K562 (cell line): ENCODE data around the gene TTC19. TPM values are rescaled to one million over a fixed set of nuclear protein-coding genes. Genes with fewer than 3 reads are reported as not detected.
A peak's percentile ranks its signal among the peaks of the same experiment; 100 is the strongest.

Experiments
- EP400 ChIP-seq: fragments of 450-650 bp; IDR thresholded peaks from 2 replicates; pipeline ENCODE4 v1.6.1; 2017; ENCODE audit warnings: antibody characterized with exemption, mild to moderate bottlenecking, moderate library complexity
- FIP1L1 ChIP-seq: fragments of 200-400 bp; formaldehyde crosslinking; IDR thresholded peaks from 2 replicates; pipeline ENCODE4 v1.6.1; 2018; ENCODE audit warnings: mild to moderate bottlenecking, low read depth, low read length; ENCODE audit not compliant: poor library complexity, severe bottlenecking
- FOXP4 ChIP-seq: sonication (generic); formaldehyde crosslinking; IDR thresholded peaks from 2 replicates; pipeline ENCODE4 v1.8.0; 2022; ENCODE audit warnings: mild to moderate bottlenecking, missing genetic modification reagents, borderline replicate concordance
- HDAC1 ChIP-seq, 2 experiments: fragments of 450-650 bp; IDR thresholded peaks; 2 replicates each; pipeline ENCODE4 v1.6.1; 2016 to 2017; ENCODE audit warnings: inconsistent platforms in 1 of 2, mild to moderate bottlenecking in 1 of 2, moderate library complexity in 1 of 2
- KDM4B ChIP-seq, 2 experiments: fragments of 450-650 bp in 1 of 2; sonication (generic) in 1 of 2; IDR thresholded peaks; 2 replicates each; pipeline ENCODE4 v1.6.1; 2016 to 2017; ENCODE audit warnings: borderline replicate concordance in 2 of 2, antibody characterized with exemption in 1 of 2, low read depth in 1 of 2, mild to moderate bottlenecking in 1 of 2
- KLF10 ChIP-seq: fragments of 250-450 bp; sonication (Bioruptor Pico); IDR thresholded peaks from 2 replicates; pipeline ENCODE4 v1.6.1; 2021; ENCODE audit warnings: matching md5 sums
- LARP7 ChIP-seq: fragments of 450-650 bp; IDR thresholded peaks from 2 replicates; pipeline ENCODE4 v1.6.1; 2016
- MAZ ChIP-seq, 2 experiments: fragments of 450-650 bp in 1 of 2; sonication (generic) in 1 of 2; formaldehyde crosslinking; IDR thresholded peaks in 1 of 2; conservative IDR thresholded peaks in 1 of 2; 2 replicates each; pipeline versions ENCODE4 v1.4.0 to v1.5.0; 2020; ENCODE audit warnings: mild to moderate bottlenecking in 1 of 2, missing genetic modification reagents in 1 of 2
- MNT ChIP-seq, 2 experiments: fragments of 450-650 bp; conservative IDR thresholded peaks; 2 replicates each; pipeline ENCODE4 v1.6.1; 2017; ENCODE audit warnings: mild to moderate bottlenecking in 2 of 2, moderate library complexity in 2 of 2
- MTA1 ChIP-seq: fragments of 450-650 bp; IDR thresholded peaks from 2 replicates; pipeline ENCODE4 v1.6.1; 2017; ENCODE audit warnings: borderline replicate concordance
- MTA3 ChIP-seq: fragments of 450-650 bp; formaldehyde crosslinking; IDR thresholded peaks from 2 replicates; pipeline ENCODE4 v1.6.1; 2017; ENCODE audit warnings: mild to moderate bottlenecking, borderline replicate concordance
- NR2C2 ChIP-seq, 2 experiments: fragments of 200-800 bp in 1 of 2; sonication (Bioruptor generic) in 1 of 2; sonication (generic) in 1 of 2; formaldehyde crosslinking in 1 of 2; IDR thresholded peaks; 2 replicates each; pipeline versions ENCODE4 v1.6.1 to v1.8.0; 2016 to 2022; ENCODE audit warnings: mild to moderate bottlenecking in 1 of 2, missing compliant biosample characterization in 1 of 2, missing genetic modification characterization in 1 of 2, missing genetic modification reagents in 1 of 2
- PHF20 ChIP-seq: fragments of 450-650 bp; IDR thresholded peaks from 2 replicates; pipeline ENCODE4 v1.6.1; 2018; ENCODE audit not compliant: partially characterized antibody
- RAD21 ChIP-seq, 2 experiments: fragments of 250-450 bp in 1 of 2; fragments of 450-650 bp in 1 of 2; sonication (Bioruptor Pico) in 1 of 2; formaldehyde crosslinking in 1 of 2; IDR thresholded peaks in 1 of 2; conservative IDR thresholded peaks in 1 of 2; 2 replicates each; pipeline versions ENCODE4 v1.4.0 to v1.8.0; 2020 to 2022; ENCODE audit warnings: mild to moderate bottlenecking in 2 of 2, moderate library complexity in 1 of 2
- RB1 ChIP-seq: fragments of 450-650 bp; IDR thresholded peaks from 2 replicates; pipeline ENCODE4 v1.6.1; 2017; ENCODE audit warnings: low read depth, mild to moderate bottlenecking
- SP1 ChIP-seq: sonication (generic); formaldehyde crosslinking; IDR thresholded peaks from 2 replicates; pipeline ENCODE4 v1.8.1; 2022; ENCODE audit warnings: mild to moderate bottlenecking, missing genetic modification reagents
- TAF7 ChIP-seq: fragments of 450-650 bp; IDR thresholded peaks from 2 replicates; pipeline ENCODE4 v1.6.1; 2016; ENCODE audit warnings: missing genetic modification characterization, missing compliant biosample characterization
- TEAD1 ChIP-seq, 2 experiments: fragments of 450-650 bp in 1 of 2; sonication (generic) in 1 of 2; formaldehyde crosslinking; IDR thresholded peaks; 2 replicates each; pipeline versions ENCODE4 v1.4.0 to v1.8.0; 2020 to 2022; ENCODE audit warnings: mild to moderate bottlenecking in 2 of 2, missing genetic modification reagents in 1 of 2
- UBTF ChIP-seq, 2 experiments: IDR thresholded peaks; 2 replicates each; pipeline ENCODE4 v1.6.1; 2012; ENCODE audit warnings: improper control_type of control experiment in 2 of 2, low read depth in 2 of 2, low read length in 2 of 2, borderline replicate concordance in 1 of 2
- ZNF707 ChIP-seq: fragments of 250-450 bp; sonication (Bioruptor Pico); conservative IDR thresholded peaks from 2 replicates; pipeline ENCODE4 v1.8.0; 2022; ENCODE audit warnings: inconsistent platforms, mild to moderate bottlenecking, moderate library complexity
- polyA plus RNA-seq, 8 experiments: library from polyadenylated mRNA; depleted of rRNA in 4 of 8; stranded (reverse) in 5 of 8; unstranded in 3 of 8; fragments of >200 nt; fragmentation: Nextera tagmentation in 2 of 8; fragmentation: Illumina TruSeq in 1 of 8; extraction: Ambion mirVana in 2 of 8; extraction: Trizol in 1 of 8; gene quantifications; 2 replicates each; pipeline versions ENCODE4 v1.2.1 to v1.2.3, GENCODE V29; 2011 to 2014; ENCODE audit warnings: inconsistent platforms in 1 of 8, missing spikeins in 1 of 8
- total RNA-seq, 7 experiments: library from RNA; depleted of rRNA in 6 of 7; stranded (reverse); fragments of >200 nt in 6 of 7; fragmentation: Illumina TruSeq in 2 of 7; extraction: Trizol in 2 of 7; gene quantifications; 2 replicates each; pipeline versions ENCODE4 v1.2.1 to v1.2.3, GENCODE V29; 2011 to 2021; ENCODE audit warnings: low replicate concordance in 1 of 7

Gene TTC19
- total and polyA plus RNA-seq, 9 of the 15 experiments (the other 6 are each of a cell fraction or from before 2014, with no cell fraction given) = 8.1 to 60.8 (median 25.3) TPM

GRCh38 chr17:15999141-15999973, at the start of gene TTC19, which contains the start of gene ZSWIM7 (continued):
- TF ChIP-seq TAF7 (tag) (0 out of 2 replicates have a peak, but pooled peaks have one; percentile 13), MTA1 (peak; percentile 65; the same call in 1 of the 2 replicates), FIP1L1 (peak; percentile 90), KDM4B (IDR thresholded peaks at IDR 0.05; ENCODE audit: borderline replicate concordance in 2 of 2, low read depth in 1 of 2) (peak in 1 of 2 experiments; percentile 60; a peak in 1 of 4 replicates), UBTF (IDR thresholded peaks at IDR 0.05; ENCODE audit: borderline replicate concordance in 1 of 2, low read depth in 2 of 2, low read length in 2 of 2) (peak in 1 of 2 experiments; percentile 87; a peak in 2 of 4 replicates), EP400 (peak; percentile 87), SP1 (CRISPR knock-in tag) (peak; percentile 82), LARP7 (no peak), RAD21 (CRISPR knock-in tag; conservative IDR thresholded peaks at IDR 0.05 in 1 of 2, IDR thresholded peaks at IDR 0.05 in 1 of 2) (no peak; a peak in 1 of 4 replicates), KLF10 (CRISPR knock-in tag) (no peak), ZNF707 (CRISPR knock-in tag) (no peak), MNT (conservative IDR thresholded peaks at IDR 0.05) (peak; percentile 83 to 94), RB1 (peak; percentile 79), NR2C2 (CRISPR knock-in tag; IDR thresholded peaks at IDR 0.05) (peak; percentile 52), NR2C2 (tag; IDR thresholded peaks at IDR 0.05) (peak; percentile 86), FOXP4 (CRISPR knock-in tag) (peak; percentile 56; the same call in 1 of the 2 replicates), PHF20 (peak; percentile 75), MTA3 (peak; percentile 97), HDAC1 (IDR thresholded peaks at IDR 0.05) (peak in 1 of 2 experiments; percentile 94; a peak in 2 of 4 replicates), MAZ (CRISPR knock-in tag; conservative IDR thresholded peaks at IDR 0.05 in 1 of 2, IDR thresholded peaks at IDR 0.05 in 1 of 2) (peak; percentile 86 to 91), TEAD1 (CRISPR knock-in tag; IDR thresholded peaks at IDR 0.05) (peak in 1 of 2 experiments; percentile 81; a peak in 1 of 4 replicates)
